ENCODE measurements around the gene CCDC78. TPM values are rescaled to one million over a fixed set of nuclear protein-coding genes. Genes with fewer than 3 reads are reported as not detected.

CCDC78 gene
- total and polyA plus RNA-seq, 2 of the 4 experiments (the other 2 are of a cell fraction): 0.54 to 4.6 TPM

DNA sequence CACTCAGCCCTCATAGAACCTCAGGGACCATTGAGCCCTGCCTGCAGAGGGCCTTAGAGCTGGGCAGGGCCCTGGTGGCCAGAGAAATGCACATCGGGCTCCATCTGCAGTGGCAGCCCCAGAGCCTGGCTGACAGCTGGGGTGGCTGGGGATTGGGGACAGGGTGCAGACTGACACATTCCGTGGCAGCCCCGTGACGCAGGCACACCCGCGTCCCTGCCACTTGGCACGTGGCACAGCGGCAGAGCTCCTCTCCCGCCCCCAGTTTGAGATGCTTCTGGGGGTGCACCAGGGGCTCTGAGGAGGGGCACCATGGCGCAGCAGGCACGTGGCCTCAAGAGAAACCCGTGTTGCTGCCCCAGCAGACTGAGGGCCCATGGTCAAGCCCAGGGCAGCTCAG lies 22.8 kb downstream of the CCDC78 start:
- Histone ChIP-seq H3K79me1 (ENCODE audit: low read depth in 1 of 2, low read length in 2 of 2) (no peaks in the 10 kb centered on the region), H3K18ac (ENCODE audit: low read depth, low read length) (no peak overlapping the region), H3K14ac (replicated peaks; ENCODE audit: low read depth, low read length) (no peak overlapping the region), H3K27me3 (ENCODE audit: control insufficient read depth, insufficient read depth, low read length) (peaks cover 79% of the 10 kb centered on the region), H3K9ac (ENCODE audit: low read depth, low read length) (no peak overlapping the region), H4K20me1 (ENCODE audit: insufficient read depth, low read length) (peaks cover 12% of the 10 kb centered on the region), H3K4ac (ENCODE audit: low read depth, low read length) (no peak overlapping the region), H3K27ac (ENCODE audit: insufficient read depth, low read length) (no peak overlapping the region), H3K9me3 (ENCODE audit: control insufficient read depth, insufficient read depth, low read length) (no peaks in the 10 kb centered on the region), H2BK120ac (ENCODE audit: low read depth, low read length) (no peak overlapping the region), H3K4me3 (ENCODE audit: insufficient read depth, low read depth, low read length) (no peak overlapping the region), H2AFZ (replicated peaks; ENCODE audit: low read length, poor library complexity) (no peak overlapping the region), H2BK5ac (ENCODE audit: low read depth, low read length, poor library complexity, severe bottlenecking) (no peak overlapping the region), H2BK15ac (ENCODE audit: low read depth, low read length) (no peak overlapping the region), H3K4me2 (ENCODE audit: low read depth, low read length) (no peak overlapping the region), H4K8ac (ENCODE audit: low read depth in 2 of 2, low read length in 2 of 2) (no peak overlapping the region), H4K5ac (ENCODE audit: low read depth, low read length) (no peak overlapping the region), H3K56ac (ENCODE audit: extremely low read depth, insufficient read depth, low read length) (no peak overlapping the region), H2AK5ac (ENCODE audit: low read depth, low read length) (no peak overlapping the region), H2AK9ac (replicated peaks; ENCODE audit: low read depth, low read length, poor library complexity) (no peak overlapping the region), H3K9me1 (ENCODE audit: insufficient read depth, low read length) (no peaks in the 10 kb centered on the region), H3K36me3 (ENCODE audit: control insufficient read depth, insufficient read depth, low read length) (no peaks in the 10 kb centered on the region), H3K4me1 (ENCODE audit: control insufficient read depth, insufficient read depth, low read length) (no peaks in the 10 kb centered on the region), H2BK20ac (ENCODE audit: low read depth, low read length) (no peak overlapping the region), H3K23ac (ENCODE audit: low read depth, low read length) (no peak overlapping the region), H4K91ac (ENCODE audit: insufficient read depth, low read depth, low read length) (no peak overlapping the region)
- WGBS, 2 experiments (ENCODE audit: extremely low coverage in 2 of 2, insufficient read length in 1 of 2): 81% methylated on average over 9 of the region's 12 CpGs; no CpG with 5 or more reads in 1 of the 2 experiments
- TF ChIP-seq MAFK (IDR thresholded peaks at IDR 0.05; ENCODE audit: low read depth, low read length) (no peak), CEBPB (IDR thresholded peaks at IDR 0.05; ENCODE audit: low read depth, low read length) (no peak), SMC3 (IDR thresholded peaks at IDR 0.05; ENCODE audit: low read depth, low read length) (no peak), CHD1 (IDR thresholded peaks at IDR 0.05; ENCODE audit: low read depth, low read length) (no peak), POLR2A (IDR thresholded peaks at IDR 0.05; ENCODE audit: low read depth, low read length) (no peak), MXI1 (IDR thresholded peaks at IDR 0.05; ENCODE audit: borderline replicate concordance, low read depth, low read length) (no peak), RAD21 (IDR thresholded peaks at IDR 0.05; ENCODE audit: low read length) (no peak), CTCF (conservative IDR thresholded peaks at IDR 0.05; ENCODE audit: low read depth, low read length) (no peak), RFX5 (IDR thresholded peaks at IDR 0.05; ENCODE audit: low read depth, low read length) (no peak), FOS (IDR thresholded peaks at IDR 0.05; ENCODE audit: low read depth, low read length) (no peak)
- TF ChIP-seq, protein P1, sequence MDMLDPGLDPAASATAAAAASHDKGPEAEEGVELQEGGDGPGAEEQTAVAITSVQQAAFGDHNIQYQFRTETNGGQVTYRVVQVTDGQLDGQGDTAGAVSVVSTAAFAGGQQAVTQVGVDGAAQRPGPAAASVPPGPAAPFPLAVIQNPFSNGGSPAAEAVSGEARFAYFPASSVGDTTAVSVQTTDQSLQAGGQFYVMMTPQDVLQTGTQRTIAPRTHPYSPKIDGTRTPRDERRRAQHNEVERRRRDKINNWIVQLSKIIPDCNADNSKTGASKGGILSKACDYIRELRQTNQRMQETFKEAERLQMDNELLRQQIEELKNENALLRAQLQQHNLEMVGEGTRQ (IDR thresholded peaks at IDR 0.05; ENCODE audit: low read depth, low read length): no peak
- CTCF ChIA-PET: no interaction called here
- intact Hi-C loops (cut with micrococcal nuclease): no loop called here
- ATAC-seq (ENCODE audit: low read depth): no peak
- dilution Hi-C loops (cut with HindIII; ENCODE audit: low sequenced_read_pairs, unreplicated experiment): no loop called here
- POLR2A ChIA-PET (ENCODE audit: unreplicated experiment): no interaction called here
- DNase-seq: no peak
- in situ Hi-C loops (cut with MboI; ENCODE audit: low sequenced_read_pairs): loop anchor here (25.0 kb wide), 1 partner anchor 359 kb away; the partner anchor contains the start of gene SSTR5
- no TSS peak for BruUV-seq (replicated peaks)

All from IMR-90 (cell line).